Prostate gland (tissue), 2 donors: ENCODE measurements around the gene ASPSCR1. TPM values are rescaled to one million over a fixed set of nuclear protein-coding genes. Genes with fewer than 3 reads are reported as not detected.

Experiments
- DNase-seq: peaks from one replicate; pipeline ENCODE4 v3.0.0-alpha.2; 2019; ENCODE audit warnings: low spot score
- H3K27ac ChIP-seq, 2 donors: fragments of 200-600 bp; sonication (generic); 2 replicates each; pipeline ENCODE4 v1.5.1; 2017 to 2019
- H3K27me3 ChIP-seq: fragments of 200-600 bp; sonication (generic); replicated peaks from 2 replicates; pipeline ENCODE4 v1.5.1; 2019; ENCODE audit not compliant: insufficient read depth
- H3K36me3 ChIP-seq, 2 donors: fragments of 200-600 bp; sonication (generic); 1 replicate in 1 of 2; 2 replicates in 1 of 2; pipeline versions ENCODE4 v1.5.1 to v1.8.1; 2017 to 2019
- H3K4me1 ChIP-seq: fragments of 200-600 bp; sonication (generic); replicated peaks from 2 replicates; pipeline ENCODE4 v1.5.1; 2019
- H3K4me3 ChIP-seq, 2 donors: fragments of 200-600 bp; sonication (generic); 2 replicates each; pipeline ENCODE4 v1.5.1; 2017 to 2019
- H3K9me3 ChIP-seq: fragments of 200-600 bp; sonication (generic); 2 replicates; pipeline ENCODE4 v1.5.1; 2017
- CTCF ChIP-seq, 4 experiments: fragments of 200-600 bp in 2 of 4; fragments of 450-650 bp in 2 of 4; sonication (generic) in 2 of 4; IDR thresholded peaks; 1 replicate in 3 of 4; 2 replicates in 1 of 4; pipeline ENCODE4 v1.5.1; 2016 to 2019; ENCODE audit warnings: antibody characterized with exemption in 4 of 4, mild to moderate bottlenecking in 2 of 4, moderate library complexity in 2 of 4
- POLR2A ChIP-seq: fragments of 450-650 bp; IDR thresholded peaks from one replicate; pipeline ENCODE4 v1.6.1; 2016; ENCODE audit warnings: antibody characterized with exemption, mild to moderate bottlenecking
- POLR2AphosphoS5 ChIP-seq: sonication (generic); formaldehyde crosslinking; IDR thresholded peaks from one replicate; pipeline ENCODE4 v1.6.1; 2017; ENCODE audit warnings: antibody characterized with exemption
- WGBS: methylation state at CpG from one replicate; pipeline ENCODE4 v1.1.5; 2018; 5-methylcytosine and 5-hydroxymethylcytosine counted together
- intact Hi-C: fragments of 100-400 bp; cut with DNase I; formaldehyde crosslinking; loops from one replicate; pipeline ENCODE4 v1.14.2; 2022
- total RNA-seq, 2 donors: library from RNA; depleted of rRNA; stranded (reverse); fragments of >200 nt; gene quantifications; one replicate each; pipeline ENCODE4 v1.1.0, GENCODE V29; 2016

Gene ASPSCR1
- total RNA-seq, 2 donors from 2014 or later = 30.7 to 39.7 TPM

- H3K27ac ChIP-seq = no peak overlapping the region
- WGBS = 86% methylated on average over 30 of the region's 30 CpGs
- intact Hi-C loops = no loop called here
Measured at GRCh38 chr17:82005701-82006348, 28.4 kb downstream of the ASPSCR1 start.

GRCh38 chr17:82006468-82007227 lies 29.2 kb downstream of the ASPSCR1 start:
- intact Hi-C loops = no loop called here
- H3K27ac ChIP-seq = no peak overlapping the region
- H3K36me3 ChIP-seq = no peaks in the 10 kb centered on the region
- H3K9me3 ChIP-seq = no peaks in the 10 kb centered on the region
- H3K4me3 ChIP-seq = no peak overlapping the region
- WGBS = 51% methylated on average over 24 of the region's 24 CpGs
- H3K4me1 ChIP-seq = no peaks in the 10 kb centered on the region
- H3K27me3 ChIP-seq = no peaks in the 10 kb centered on the region
- no peak for DNase-seq
- TF ChIP-seq CTCF (IDR thresholded peaks at IDR 0.05) (no peak), POLR2A (no peak), POLR2AphosphoS5 (no peak)

More at GRCh38 chr17:82005701-82006348, 28.4 kb downstream of the ASPSCR1 start:
- Histone ChIP-seq H3K4me3 (no peak overlapping the region), H3K27me3 (no peaks in the 10 kb centered on the region), H3K4me1 (no peaks in the 10 kb centered on the region), H3K36me3 (no peaks in the 10 kb centered on the region), H3K9me3 (no peaks in the 10 kb centered on the region)
- DNase-seq = no peak
- TF ChIP-seq POLR2AphosphoS5 (no peak), POLR2A (no peak), CTCF (IDR thresholded peaks at IDR 0.05) (no peak)

GRCh38 chr17:82007228-82007494 lies 29.7 kb downstream of the ASPSCR1 start:
- Histone ChIP-seq H3K36me3 (no peaks in the 10 kb centered on the region), H3K9me3 (no peaks in the 10 kb centered on the region), H3K4me1 (no peaks in the 10 kb centered on the region), H3K27ac (no peak overlapping the region), H3K4me3 (no peak overlapping the region), H3K27me3 (no peaks in the 10 kb centered on the region)
- intact Hi-C loops = no loop called here
- DNase-seq = no peak
- TF ChIP-seq POLR2A = no peak
- no peak for TF ChIP-seq CTCF (IDR thresholded peaks at IDR 0.05)
- TF ChIP-seq POLR2AphosphoS5 = no peak
- WGBS = 83% methylated on average over 5 of the region's 6 CpGs

- no peaks in the 10 kb centered on the region for H3K4me1 ChIP-seq
- H3K27ac ChIP-seq = no peak overlapping the region
- no peaks in the 10 kb centered on the region for H3K27me3 ChIP-seq
- H3K4me3 ChIP-seq = no peak overlapping the region
- H3K36me3 ChIP-seq = no peaks in the 10 kb centered on the region
- no peaks in the 10 kb centered on the region for H3K9me3 ChIP-seq
- no peak for TF ChIP-seq POLR2AphosphoS5
- TF ChIP-seq POLR2A = no peak
- TF ChIP-seq CTCF (IDR thresholded peaks at IDR 0.05) = no peak
- 76% methylated on average over 29 of the region's 30 CpGs for WGBS
- no peak for DNase-seq
- intact Hi-C loops = no loop called here
Measured at GRCh38 chr17:82007495-82008257, 30.2 kb downstream of the ASPSCR1 start.
